HK-2 (cell line): Measurements from ENCODE around the gene PARD3.
"Not testable (repeated sequence)": the region's sequence is repeated elsewhere in the genome, so short reads cannot be mapped to it uniquely, and the experiment has no call there.

Experiments used
- DNase-seq: peaks from one replicate; pipeline ENCODE4 v3.0.0-alpha.2; 2018; ENCODE audit not compliant: unreplicated experiment

The PARD3 gene

DNA sequence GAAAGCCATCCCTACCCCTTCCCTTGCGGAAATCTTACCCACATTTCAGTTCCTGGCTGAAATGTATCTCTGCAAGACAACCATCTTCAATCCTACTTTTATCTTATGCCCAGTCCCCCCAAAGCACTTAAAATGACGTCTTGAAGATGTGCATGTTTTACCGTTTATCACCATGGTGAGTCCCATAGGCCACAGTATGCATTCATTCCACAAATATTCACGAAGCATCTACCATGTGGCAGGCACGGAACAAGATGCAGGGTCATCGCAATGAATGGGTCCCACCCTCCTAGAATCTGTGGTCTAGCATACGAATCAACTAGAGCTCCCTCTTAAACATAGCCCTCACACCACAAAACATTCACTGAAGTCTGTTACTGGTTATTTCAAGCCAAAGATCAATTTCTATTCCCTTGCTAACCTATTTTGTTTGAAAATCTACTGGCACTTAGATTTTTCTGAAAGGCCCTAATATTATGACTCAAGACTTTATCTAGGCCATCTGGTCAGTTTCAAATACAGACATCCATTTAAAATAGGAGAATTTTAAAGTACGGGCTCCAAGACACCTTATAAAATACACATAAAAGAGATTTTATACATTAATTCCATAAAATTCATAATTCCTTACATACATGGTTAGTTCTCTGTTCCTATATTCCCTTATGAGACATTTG lies 99.4 kb downstream of the PARD3 start:
- DNase-seq = no peak

DNA sequence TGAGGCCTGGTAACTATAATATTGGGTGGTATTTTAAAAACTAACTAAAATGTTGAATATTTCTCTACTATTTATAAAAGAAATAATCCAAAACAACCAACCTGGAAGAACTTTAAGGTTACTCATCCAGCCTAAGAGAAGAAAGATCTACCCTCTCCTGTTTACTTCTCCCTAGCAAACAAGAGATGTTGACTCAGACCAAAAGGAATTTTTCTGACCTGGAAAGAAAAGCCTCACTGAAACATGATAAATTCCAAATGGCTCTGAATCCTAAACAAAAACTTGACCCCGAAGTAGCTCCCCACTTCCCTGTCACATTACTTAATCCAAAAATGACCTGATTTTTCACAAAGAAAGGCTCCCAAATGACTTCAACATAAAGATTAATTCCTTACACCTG lies 101.2 kb downstream of the PARD3 start:
- DNase-seq = no peak

DNA sequence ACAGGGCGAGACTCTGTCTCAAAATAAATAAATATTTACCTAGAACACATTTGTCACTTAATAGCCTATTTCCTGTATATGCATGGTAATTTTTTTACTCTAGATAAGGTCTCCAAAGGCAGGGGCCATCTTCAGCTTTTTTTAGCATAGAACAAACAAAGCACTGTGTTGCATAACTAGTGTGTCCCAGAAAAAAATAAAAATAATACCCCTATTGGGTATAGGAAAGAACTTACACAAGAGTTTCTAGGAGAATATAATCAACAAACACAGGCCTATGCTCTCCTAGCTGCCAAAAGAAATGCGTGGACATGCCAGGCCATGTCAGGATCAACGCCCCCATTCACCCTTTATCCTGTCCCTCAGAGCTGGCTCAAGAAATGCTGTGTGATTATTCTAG lies 103.6 kb downstream of the PARD3 start:
- DNase-seq = no peak

DNA sequence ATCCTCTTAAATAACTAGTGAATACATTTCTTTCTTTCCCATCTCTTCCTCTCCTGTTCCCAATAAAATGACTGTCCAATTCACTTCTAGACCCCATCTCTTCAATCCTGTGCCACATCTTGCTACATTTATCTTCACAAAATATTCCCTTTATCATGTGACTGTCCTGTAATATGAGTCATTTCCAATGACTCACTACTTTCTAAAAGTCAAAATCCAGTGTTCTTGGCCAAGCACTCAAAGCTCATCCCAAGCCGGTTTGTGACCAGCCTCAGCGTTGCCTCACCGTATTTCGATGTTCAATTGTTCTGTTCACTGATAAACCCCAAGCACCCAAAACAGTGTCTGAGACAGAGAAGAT lies 104.7 kb downstream of the PARD3 start:
- no peak for DNase-seq

DNA sequence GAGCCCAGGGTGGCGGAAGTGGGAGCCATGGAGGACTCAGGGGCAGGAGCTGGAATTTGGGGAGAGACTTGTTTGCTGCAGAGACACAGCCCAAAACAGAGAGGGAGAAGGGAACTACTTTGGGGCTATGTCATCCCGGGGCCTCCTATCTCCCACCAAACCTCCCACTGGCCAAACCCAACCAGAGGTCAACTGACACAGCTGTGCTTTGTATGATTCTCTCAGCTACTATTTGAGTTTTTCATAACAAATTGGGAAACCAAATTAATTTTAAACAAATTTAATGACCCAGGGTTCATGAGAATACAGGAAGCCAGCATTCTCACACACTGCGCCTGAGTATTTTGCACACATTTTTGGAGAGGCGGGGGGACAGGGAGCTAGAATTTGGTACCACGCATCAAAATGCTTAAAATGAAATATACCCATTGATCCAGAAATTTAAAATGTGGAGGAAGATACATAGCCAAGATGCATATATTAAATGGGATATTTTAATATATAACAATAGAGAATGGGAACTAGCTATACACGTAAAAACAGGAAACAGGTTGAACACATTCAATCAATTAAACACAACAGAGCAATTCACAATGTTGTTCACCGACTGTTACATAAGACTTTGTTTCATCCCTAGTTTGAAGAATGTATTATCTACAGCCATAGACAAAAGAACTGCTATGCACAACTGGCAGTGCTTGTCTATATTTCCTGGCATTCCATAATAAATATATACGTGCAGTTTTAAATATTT lies 105.3 kb downstream of the PARD3 start:
- no peak for DNase-seq

DNA sequence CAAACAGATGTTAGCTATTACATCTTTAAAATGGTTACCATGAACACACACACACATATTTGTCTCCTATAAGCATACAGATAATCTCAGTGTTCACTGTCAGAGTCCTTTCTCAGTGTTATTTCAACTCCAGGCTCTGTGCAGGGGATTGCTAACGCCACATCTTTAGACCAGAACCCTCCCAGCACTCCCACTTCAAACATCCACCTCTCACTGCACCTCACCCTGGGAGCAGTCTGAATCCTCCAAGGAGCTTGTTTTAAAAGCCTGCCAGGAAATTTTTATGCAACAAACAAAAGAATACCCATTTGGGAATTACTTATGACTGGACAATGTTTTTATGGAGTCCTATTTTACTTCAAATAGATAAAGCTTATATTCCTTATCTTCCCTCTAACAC lies 107.4 kb downstream of the PARD3 start:
- no peak for DNase-seq

DNA sequence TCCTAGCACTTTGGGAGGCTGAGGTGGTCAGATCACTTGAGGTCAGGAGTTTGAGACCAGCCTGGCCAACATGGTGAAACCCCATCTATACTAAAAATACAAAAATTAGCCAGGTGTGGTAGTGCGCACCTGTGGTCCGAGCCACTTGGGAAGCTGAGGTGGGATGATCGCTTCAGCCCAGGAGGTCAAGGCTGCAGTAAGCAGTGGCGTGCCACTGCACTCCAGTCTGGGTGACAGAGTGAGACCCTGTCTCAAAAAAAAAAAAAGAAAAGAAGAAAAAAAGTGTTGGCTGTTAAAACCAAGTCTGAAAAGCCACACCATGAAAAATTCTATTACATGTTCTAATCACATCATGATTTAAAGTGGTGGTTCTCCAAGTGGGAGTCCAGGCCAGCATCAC lies 108.1 kb downstream of the PARD3 start:
- not testable (repeated sequence) for DNase-seq

DNA sequence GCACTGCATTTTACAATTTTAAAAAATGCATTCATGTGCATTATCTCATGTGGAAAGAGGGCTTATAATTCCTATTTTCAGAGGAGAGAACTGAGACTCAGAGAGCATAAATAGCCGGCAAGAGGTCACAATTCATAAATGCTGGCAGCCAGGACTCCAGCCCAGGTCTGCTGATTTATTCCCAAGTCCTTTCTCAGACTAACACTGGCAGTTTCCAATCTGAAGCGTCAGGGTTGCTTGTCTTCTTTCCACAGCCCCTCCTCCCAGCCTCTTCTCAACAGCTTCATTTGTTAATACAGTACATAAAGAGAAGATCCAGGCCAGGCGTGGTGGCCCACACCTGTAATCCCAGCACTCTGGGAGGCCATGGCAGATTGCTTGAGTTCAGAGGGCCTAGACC lies 108.9 kb downstream of the PARD3 start:
- no peak for DNase-seq

DNA sequence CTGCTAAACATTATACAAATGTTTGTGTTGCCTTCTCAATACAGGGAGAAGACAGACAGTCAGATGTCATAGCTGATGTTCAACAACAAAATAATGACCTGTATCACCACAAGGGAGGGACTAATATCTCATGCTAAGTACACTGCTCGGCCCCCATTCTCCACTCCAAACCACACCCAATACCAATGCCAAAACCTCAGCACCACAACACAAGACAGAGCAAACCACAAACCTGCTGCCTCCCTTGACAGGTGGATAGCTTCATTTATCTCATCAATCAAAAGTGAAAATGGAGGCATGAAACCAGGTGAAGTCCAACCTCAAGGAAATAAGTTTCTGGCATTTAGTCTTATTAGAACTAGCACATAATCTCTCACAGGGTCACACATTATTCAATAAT lies 109.5 kb downstream of the PARD3 start:
- no peak for DNase-seq

DNA sequence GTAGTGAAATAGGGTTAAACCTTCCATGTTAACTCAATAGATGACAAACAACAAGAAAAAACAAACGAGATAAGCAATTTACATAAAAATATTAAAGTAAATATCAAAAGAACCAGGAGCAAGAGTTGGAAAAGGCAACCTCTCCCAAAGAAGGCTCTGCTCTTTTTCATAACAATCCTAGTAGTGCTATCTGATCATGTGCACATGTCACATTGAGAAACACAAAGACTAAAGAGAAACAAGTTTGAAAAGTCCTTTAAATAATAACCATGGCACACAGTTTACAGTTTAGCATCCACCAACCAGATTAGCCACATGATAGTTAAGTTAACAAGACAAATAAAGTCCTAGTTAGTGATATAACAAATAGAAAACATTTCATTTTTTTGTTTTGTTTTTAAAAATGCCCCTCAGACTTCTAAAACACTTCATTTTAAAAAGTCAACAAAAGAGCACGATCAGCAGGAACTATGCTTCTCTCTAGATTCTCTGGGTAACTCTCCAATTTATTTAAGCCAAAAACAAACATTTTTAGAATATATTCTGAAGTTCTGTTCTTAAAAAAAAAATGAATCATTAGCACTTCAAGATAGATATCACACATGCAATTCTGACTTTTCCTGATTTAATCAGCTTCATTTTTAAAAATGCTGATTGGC lies 110.4 kb downstream of the PARD3 start:
- no peak for DNase-seq

DNA sequence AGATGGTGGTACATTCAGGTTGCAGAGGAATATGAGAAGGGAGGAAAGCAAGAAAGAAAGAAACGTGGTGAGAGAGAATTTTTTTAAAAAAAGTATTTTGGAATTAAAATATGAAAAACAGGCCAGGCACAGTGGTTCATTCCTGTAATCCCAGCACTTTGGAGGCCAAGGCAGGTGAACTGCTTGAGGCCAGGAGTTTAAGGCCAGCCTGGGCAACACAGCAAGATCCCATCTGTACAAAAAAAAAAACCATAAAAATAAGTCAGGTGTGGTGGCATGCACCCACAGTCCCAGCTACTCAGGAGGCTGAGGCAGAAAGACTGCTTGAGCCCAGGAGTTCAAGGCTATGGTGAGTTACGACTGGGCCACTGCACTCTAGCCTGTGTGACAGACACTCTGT lies 112.1 kb downstream of the PARD3 start:
- no peak for DNase-seq

DNA sequence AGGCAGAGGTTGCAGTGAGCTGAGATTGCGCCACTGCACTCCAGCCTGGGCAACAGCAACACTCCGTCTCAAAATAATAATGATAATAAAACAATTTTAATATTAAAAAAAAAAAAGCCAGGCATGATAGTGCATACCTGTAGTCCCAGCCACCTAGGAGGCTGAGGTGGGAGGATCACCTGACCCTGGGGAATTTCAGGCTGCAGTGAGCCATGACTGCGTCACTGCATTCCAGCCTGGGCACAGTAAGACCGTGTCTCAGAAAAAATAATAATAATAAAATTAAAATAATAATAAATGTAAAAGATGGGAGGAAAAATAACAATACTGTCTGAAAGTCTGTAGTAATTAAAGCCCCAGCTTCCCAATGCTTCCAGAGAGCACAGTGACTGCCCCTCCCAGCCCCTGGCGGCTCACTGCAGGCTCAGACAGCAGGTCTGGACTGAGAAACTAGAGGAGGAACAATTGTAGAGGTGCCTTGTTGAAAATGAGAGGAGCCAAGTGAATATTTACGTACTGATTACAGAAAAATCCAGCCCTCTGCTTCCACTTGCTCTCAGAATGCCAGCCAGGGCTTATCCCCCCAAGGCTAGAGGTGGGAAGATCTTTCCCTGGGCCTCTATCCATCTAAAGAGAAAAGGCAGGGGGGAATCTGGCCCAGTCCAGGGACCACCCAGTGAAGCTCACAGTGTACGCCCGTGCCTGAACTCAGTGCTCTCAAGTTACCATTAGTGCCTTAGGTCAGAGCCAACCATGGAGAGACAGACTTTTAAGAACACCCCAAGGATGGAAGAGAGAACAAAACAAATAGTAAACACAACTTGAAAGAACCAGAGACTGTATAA lies 112.8 kb downstream of the PARD3 start:
- no peak for DNase-seq

DNA sequence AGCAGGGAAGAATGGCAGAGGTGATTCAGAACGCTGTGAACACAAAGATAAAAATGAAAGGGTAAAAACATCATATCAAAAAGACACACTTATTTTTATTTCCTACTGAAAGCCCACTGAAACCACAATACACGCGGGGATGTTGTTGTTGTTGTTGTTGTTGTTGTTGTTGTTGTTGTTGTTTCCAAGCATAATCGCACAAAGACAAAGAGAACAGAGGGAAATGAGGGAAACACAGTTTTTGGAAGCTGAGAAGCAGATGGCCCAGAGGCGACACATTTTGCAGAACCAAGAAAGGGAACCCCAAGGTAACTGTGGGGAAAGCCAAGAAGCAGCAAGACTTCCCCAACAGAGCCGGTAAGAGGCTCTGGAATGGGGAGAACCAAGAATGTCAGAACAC lies 113.9 kb downstream of the PARD3 start:
- no peak for DNase-seq

DNA sequence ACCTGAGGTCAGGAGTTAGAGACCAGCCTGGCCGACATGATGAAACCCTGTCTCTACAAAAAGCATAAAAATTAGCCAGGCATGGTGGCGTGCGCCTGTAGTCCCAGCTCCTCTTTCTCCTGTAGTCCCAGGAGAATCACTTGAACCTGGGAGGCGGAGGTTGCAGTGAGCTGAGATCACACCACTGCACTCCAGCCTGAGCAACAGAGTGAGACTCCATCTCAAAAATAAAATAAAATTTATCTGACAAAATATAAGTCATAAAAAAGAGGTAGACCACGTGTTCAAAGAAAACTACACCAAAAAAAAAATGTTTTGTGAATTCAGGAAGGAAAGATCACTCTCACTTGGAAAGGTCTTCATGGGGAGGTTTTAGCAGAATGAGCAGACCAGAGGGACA lies 114.3 kb downstream of the PARD3 start:
- not testable (repeated sequence) for DNase-seq

DNA sequence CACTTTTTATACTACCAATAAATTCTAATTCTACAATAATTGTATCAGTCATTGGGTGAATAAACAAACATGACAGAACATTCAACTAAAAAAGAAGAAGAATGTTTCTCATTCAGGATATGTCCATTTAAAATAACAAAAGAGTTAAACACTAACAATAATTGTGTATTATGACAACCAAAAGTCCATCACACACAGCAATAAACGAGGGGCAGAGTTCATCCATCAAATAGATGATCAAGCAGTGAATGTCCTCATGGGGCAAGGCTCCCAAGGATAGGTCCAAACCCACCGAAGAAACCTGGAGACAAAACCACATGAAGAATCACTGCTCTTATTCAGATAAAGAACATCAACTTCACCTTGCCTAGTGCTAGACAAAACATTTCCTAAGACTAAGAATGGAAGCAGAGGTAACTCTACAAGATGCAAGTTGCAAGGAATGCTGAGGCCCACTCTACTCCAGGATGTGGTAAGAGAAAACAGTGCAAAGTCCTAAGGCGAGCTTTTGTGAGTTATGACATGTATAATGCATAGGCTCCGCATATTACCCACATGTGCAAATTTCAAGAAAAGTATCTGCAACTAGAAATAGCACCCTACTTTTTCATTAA lies 115.1 kb downstream of the PARD3 start:
- no peak for DNase-seq

DNA sequence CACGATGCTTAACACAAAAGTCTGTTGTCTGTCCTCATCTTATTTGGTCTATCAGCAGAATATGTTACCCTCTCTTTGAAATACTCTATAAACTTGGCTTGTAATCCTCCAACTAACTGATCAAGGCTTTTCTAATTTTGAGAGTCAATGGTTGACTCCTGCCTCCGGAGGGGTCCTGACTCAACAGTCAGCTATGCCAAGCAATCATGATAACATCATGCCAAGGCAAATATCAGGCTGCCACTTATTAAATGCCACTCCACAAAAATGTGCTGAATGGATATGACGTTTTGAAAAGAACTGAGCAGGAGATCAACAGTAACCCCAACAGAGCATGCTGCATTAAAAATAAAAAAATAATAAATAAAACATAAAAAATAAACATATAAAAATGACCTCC lies 116.1 kb downstream of the PARD3 start:
- no peak for DNase-seq

DNA sequence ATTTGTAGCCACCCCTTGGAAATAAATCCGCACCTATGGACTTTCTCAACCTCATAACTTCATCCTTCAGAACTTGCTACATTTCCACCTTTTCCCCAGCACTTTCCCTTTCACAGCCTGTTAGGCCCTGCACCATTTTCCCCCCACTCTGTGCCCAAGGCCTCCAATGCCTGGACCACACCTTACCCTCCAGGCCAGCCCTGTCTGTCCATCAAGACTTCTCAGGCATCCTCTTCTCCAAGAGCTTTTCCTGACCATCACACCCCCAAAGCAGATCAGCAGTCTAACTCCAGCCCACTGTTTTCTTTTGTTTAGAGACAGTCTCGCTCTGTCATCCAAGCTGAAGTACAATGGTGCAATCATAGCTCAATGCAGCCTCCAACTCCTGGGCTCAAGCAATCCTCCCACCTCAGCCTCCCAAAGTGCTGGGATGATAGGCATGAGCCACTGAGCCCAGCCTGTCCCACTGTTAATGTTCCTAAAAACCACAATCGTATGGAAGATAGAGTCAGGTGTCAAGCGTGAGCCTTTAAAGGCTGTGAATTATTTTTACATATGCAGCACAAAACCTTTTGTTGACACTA lies 116.8 kb downstream of the PARD3 start:
- no peak for DNase-seq

DNA sequence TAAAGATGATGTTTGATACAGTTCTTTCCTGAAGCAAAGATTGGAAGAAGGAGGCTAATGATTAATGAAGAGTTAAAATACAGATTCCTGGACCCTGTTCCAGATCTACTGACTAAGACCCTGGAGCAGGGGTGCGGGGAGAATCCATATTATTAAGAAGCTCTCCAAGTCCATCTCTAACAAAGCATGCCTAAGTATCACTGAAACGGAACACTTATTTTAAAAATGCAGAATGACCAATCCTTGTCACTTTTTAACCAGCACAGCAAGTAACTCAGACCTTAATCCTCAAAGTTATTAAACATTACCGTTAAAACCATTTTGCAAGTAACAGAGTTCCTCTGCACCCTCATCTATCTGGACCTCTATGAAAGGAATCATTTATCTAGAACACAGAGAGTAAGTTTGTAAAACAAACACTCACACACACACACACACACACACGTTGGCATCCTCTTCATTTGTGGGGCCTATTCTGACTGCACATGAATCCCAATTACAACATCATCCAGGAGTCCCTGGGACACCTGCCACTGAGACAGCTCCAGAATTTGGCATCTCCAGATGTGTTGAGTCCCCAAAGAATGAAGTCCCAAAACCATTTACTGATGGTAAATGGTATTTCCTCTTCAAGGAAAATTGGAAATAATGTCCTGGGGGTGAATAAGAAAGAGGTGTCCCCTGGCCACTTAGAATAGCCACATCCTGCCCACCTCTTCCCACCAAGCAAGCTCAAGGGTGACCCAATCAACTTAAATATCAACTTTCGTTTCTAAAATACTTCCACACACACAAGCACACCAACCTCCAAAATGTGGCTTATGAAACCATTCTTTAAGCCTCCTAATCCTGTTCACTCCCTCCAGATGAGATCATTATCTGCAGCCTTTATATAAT lies 117.5 kb downstream of the PARD3 start:
- no peak for DNase-seq

DNA sequence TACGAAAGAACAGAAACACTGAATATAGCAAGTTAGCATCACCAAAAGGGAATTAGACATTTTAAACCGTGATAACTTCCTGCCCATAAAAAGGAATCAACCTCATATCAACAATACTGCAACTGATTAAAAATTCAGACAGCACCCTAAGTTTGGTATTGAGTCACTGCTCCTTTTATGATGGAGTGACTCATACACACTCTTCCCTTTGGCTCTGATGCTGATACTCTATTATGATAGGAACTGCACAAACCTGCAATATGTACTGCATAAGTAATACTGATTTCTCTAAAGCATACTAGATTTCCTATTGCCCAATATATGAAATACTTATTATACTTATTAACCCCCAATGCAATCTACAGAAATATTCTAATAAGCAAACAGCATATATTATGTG lies 118.7 kb downstream of the PARD3 start:
- DNase-seq = no peak

DNA sequence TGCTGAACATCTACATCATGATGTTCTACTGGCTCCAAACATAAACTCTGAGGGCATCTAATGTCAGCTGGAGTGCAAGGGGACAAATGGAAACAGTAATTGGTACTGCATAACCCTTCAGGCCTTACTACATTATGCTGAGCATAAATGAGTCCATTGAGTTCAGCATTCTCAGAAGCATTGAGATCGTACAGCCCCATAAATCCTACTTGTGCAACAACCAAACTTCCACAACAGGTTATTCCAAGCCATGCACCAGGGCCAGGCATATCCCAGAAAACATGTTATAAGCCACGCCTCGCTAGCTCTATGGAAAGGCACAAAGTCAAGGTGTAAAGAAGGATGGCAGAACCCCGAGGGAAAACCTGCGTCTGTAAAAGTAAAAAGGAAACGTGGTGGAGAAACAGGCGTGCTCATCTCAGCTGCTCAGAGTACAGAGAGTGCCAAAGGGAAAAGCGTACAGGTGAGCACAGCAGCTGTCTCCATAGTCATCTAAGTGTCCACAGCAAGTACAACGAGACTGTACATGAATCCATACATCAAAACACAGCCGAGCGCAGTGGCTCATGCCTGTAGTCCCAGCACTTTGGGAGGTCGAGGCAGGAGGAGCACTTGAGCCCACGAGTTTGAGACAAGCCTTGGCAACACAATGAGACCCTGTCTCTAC lies 124.6 kb downstream of the PARD3 start:
- no peak for DNase-seq
